ENCODE data around the gene DOCK6. TPM values are rescaled to one million over a fixed set of nuclear protein-coding genes. Genes with fewer than 3 reads are reported as not detected.

The DOCK6 gene
- total RNA-seq, 1 experiment from 2014 or later, result 61.7 TPM

- no TSS peak for BruUV-seq (replicated peaks)
- no peaks in the 10 kb centered on the region for H3K27me3 Mint-ChIP-seq (ENCODE audit: insufficient read depth, unreplicated experiment)
Measured at GRCh38 chr19:11199517-11199916, 62.8 kb downstream of the DOCK6 start.

GRCh38 chr19:11198769-11199424 is 63.4 kb downstream of the DOCK6 start:
- no peak for TF ChIP-seq CTCF (IDR thresholded peaks at IDR 0.05; ENCODE audit: unreplicated experiment)
- ChIA-PET CTCF (interaction anchor here (0.6 to 1.6 kb wide), 2 partner anchors 61 to 131 kb away, joined by 4 to 8 read pairs; no protein-coding TSS in a partner anchor), POLR2A (interaction anchor here (0.7 to 1.5 kb wide), 2 partner anchors 9 to 178 kb away, joined by 3 to 5 read pairs; no protein-coding TSS in a partner anchor)
- BruUV-seq (replicated peaks), result no TSS peak
- no peak for DNase-seq (ENCODE audit: unreplicated experiment)
- H3K4me3 Mint-ChIP-seq (ENCODE audit: unreplicated experiment), result peak overlapping the region; percentile 16
- H3K36me3 Mint-ChIP-seq (ENCODE audit: insufficient read depth, unreplicated experiment), result no peaks in the 10 kb centered on the region
- intact Hi-C loops (cut with micrococcal nuclease), result loop anchor here (5.0 kb wide), 1 partner anchor 262 kb away; no protein-coding TSS in a partner anchor
- peak overlapping the region; percentile 86 for H3K27ac Mint-ChIP-seq (ENCODE audit: low read depth, unreplicated experiment)
- no peaks in the 10 kb centered on the region for H3K9me3 Mint-ChIP-seq (ENCODE audit: unreplicated experiment)
- H3K27me3 Mint-ChIP-seq (ENCODE audit: insufficient read depth, unreplicated experiment), result no peaks in the 10 kb centered on the region
- H3K4me1 Mint-ChIP-seq (ENCODE audit: insufficient read depth, unreplicated experiment), result peaks cover 22% of the 10 kb centered on the region

More at GRCh38 chr19:11199517-11199916, 62.8 kb downstream of the DOCK6 start:
- H3K27ac Mint-ChIP-seq (ENCODE audit: low read depth, unreplicated experiment), result peak overlapping the region; percentile 86
- POLR2A ChIA-PET, result interaction anchor here (1.5 kb wide), 1 partner anchor 10 kb away, joined by 5 read pairs; no protein-coding TSS in a partner anchor
- H3K4me3 Mint-ChIP-seq (ENCODE audit: unreplicated experiment), result no peak overlapping the region
- CTCF ChIA-PET, result interaction anchor here (0.9 kb wide), 1 partner anchor 70 kb away, joined by 3 read pairs; no protein-coding TSS in a partner anchor
- H3K9me3 Mint-ChIP-seq (ENCODE audit: unreplicated experiment), result no peaks in the 10 kb centered on the region
- peaks cover 28% of the 10 kb centered on the region for H3K4me1 Mint-ChIP-seq (ENCODE audit: insufficient read depth, unreplicated experiment)
- intact Hi-C loops (cut with micrococcal nuclease), result loop anchor here (5.0 kb wide), 1 partner anchor 262 kb away; no protein-coding TSS in a partner anchor
- TF ChIP-seq CTCF (IDR thresholded peaks at IDR 0.05; ENCODE audit: unreplicated experiment), result no peak
- no peaks in the 10 kb centered on the region for H3K36me3 Mint-ChIP-seq (ENCODE audit: insufficient read depth, unreplicated experiment)
- no peak for DNase-seq (ENCODE audit: unreplicated experiment)

- intact Hi-C loops (cut with micrococcal nuclease), result loop anchor here (5.0 kb wide), 1 partner anchor 261 kb away; no protein-coding TSS in a partner anchor
- Mint-ChIP-seq H3K4me3 (ENCODE audit: unreplicated experiment) (peak overlapping the region; percentile 84), H3K27me3 (ENCODE audit: insufficient read depth, unreplicated experiment) (no peaks in the 10 kb centered on the region), H3K9me3 (ENCODE audit: unreplicated experiment) (no peaks in the 10 kb centered on the region), H3K36me3 (ENCODE audit: insufficient read depth, unreplicated experiment) (no peaks in the 10 kb centered on the region), H3K4me1 (ENCODE audit: insufficient read depth, unreplicated experiment) (peaks cover 14% of the 10 kb centered on the region), H3K27ac (ENCODE audit: low read depth, unreplicated experiment) (no peak overlapping the region)
- CTCF ChIA-PET, result interaction anchor here (0.5 to 1.6 kb wide), 2 partner anchors 60 to 160 kb away, joined by 3 to 8 read pairs; no protein-coding TSS in a partner anchor
- no TSS peak for BruUV-seq (replicated peaks)
- no peak for TF ChIP-seq CTCF (IDR thresholded peaks at IDR 0.05; ENCODE audit: unreplicated experiment)
- POLR2A ChIA-PET, result interaction anchor here (0.6 to 1.5 kb wide), 7 partner anchors 8 to 148 kb away, joined by 3 to 15 read pairs (median 4); partner anchors contain the start of genes CCDC159 and TMEM205
- no peak for DNase-seq (ENCODE audit: unreplicated experiment)
Measured at GRCh38 chr19:11198175-11198534, 64.2 kb downstream of the DOCK6 start.

All from MCF 10A (cell line).